WTC11 (cell line): ENCODE results near the gene GLG1.

Source experiments
- AFF4 ChIP-seq: sonication (generic); formaldehyde crosslinking; IDR thresholded peaks from 2 replicates; pipeline ENCODE4 v1.8.1; 2023; ENCODE audit warnings: mild to moderate bottlenecking, missing genetic modification reagents, borderline replicate concordance
- ATF3 ChIP-seq: sonication (generic); formaldehyde crosslinking; conservative IDR thresholded peaks from 2 replicates; pipeline ENCODE4 v1.8.1; 2022; ENCODE audit warnings: mild to moderate bottlenecking, missing genetic modification reagents
- CTCF ChIP-seq: fragments of 200-600 bp; IDR thresholded peaks from 2 replicates; pipeline ENCODE4 v1.8.0; 2022; ENCODE audit warnings: antibody characterized with exemption
- ESRRA ChIP-seq: sonication (generic); formaldehyde crosslinking; IDR thresholded peaks from 2 replicates; pipeline ENCODE4 v1.8.1; 2022; ENCODE audit warnings: mild to moderate bottlenecking, missing genetic modification reagents, borderline replicate concordance
- TP53 ChIP-seq: sonication (generic); formaldehyde crosslinking; IDR thresholded peaks from 2 replicates; pipeline ENCODE4 v1.8.1; 2023; ENCODE audit warnings: mild to moderate bottlenecking, missing genetic modification reagents
- ZNF317 ChIP-seq: sonication (generic); formaldehyde crosslinking; IDR thresholded peaks from 2 replicates; pipeline ENCODE4 v1.8.1; 2023; ENCODE audit warnings: low read depth, mild to moderate bottlenecking, moderate library complexity, missing genetic modification reagents, borderline replicate concordance
- ZNF416 ChIP-seq: fragments of 250-450 bp; sonication (Bioruptor Pico); IDR thresholded peaks from 2 replicates; pipeline ENCODE4 v1.9.0; 2021; ENCODE audit warnings: mild to moderate bottlenecking, inconsistent platforms

- TF ChIP-seq CTCF = no peak
- TF ChIP-seq ESRRA (CRISPR knock-in tag) = no peak
- no peak for TF ChIP-seq TP53 (CRISPR knock-in tag)
- TF ChIP-seq ZNF416 (CRISPR knock-in tag) = no peak
- no peak for TF ChIP-seq ATF3 (CRISPR knock-in tag)
- no peak for TF ChIP-seq AFF4 (CRISPR knock-in tag)
- TF ChIP-seq ZNF317 = no peak
These were observed 42.4 kb downstream of the GLG1 start for GRCh38 chr16:74564451-74564984.
